Left lobe of liver (tissue), 2 donors: Measurements from ENCODE around the gene IRAG1. TPM values are rescaled to one million over a fixed set of nuclear protein-coding genes. Genes with fewer than 3 reads are reported as not detected.
A peak's percentile ranks its signal among the peaks of the same experiment; 100 is the strongest.

ENCODE experiments used
- ATAC-seq: fragments of 200-7000 bp; cut with Tn5 transposase; one replicate; pipeline ENCODE4 v1.9.1; 2020; ENCODE audit warnings: mild to moderate bottlenecking, moderate library complexity
- DNase-seq: peaks from one replicate; pipeline ENCODE4 v3.0.0-alpha.2; 2020; ENCODE audit warnings: low spot score
- total RNA-seq: library from RNA; stranded (reverse); gene quantifications from one replicate; pipeline ENCODE4 v1.2.1, GENCODE V29; 2021
- donor health status: DM: no; HTN: no; CAD: no; lungs with moderate emphysema.
- donor health status: DM: no; HTN: yes; CAD: no.

Gene IRAG1, protein sequence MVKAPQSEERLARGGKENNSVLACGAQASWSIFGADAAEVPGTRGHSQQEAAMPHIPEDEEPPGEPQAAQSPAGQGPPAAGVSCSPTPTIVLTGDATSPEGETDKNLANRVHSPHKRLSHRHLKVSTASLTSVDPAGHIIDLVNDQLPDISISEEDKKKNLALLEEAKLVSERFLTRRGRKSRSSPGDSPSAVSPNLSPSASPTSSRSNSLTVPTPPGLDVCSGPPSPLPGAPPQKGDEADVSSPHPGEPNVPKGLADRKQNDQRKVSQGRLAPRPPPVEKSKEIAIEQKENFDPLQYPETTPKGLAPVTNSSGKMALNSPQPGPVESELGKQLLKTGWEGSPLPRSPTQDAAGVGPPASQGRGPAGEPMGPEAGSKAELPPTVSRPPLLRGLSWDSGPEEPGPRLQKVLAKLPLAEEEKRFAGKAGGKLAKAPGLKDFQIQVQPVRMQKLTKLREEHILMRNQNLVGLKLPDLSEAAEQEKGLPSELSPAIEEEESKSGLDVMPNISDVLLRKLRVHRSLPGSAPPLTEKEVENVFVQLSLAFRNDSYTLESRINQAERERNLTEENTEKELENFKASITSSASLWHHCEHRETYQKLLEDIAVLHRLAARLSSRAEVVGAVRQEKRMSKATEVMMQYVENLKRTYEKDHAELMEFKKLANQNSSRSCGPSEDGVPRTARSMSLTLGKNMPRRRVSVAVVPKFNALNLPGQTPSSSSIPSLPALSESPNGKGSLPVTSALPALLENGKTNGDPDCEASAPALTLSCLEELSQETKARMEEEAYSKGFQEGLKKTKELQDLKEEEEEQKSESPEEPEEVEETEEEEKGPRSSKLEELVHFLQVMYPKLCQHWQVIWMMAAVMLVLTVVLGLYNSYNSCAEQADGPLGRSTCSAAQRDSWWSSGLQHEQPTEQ
- 0.53 TPM for total RNA-seq

DNA sequence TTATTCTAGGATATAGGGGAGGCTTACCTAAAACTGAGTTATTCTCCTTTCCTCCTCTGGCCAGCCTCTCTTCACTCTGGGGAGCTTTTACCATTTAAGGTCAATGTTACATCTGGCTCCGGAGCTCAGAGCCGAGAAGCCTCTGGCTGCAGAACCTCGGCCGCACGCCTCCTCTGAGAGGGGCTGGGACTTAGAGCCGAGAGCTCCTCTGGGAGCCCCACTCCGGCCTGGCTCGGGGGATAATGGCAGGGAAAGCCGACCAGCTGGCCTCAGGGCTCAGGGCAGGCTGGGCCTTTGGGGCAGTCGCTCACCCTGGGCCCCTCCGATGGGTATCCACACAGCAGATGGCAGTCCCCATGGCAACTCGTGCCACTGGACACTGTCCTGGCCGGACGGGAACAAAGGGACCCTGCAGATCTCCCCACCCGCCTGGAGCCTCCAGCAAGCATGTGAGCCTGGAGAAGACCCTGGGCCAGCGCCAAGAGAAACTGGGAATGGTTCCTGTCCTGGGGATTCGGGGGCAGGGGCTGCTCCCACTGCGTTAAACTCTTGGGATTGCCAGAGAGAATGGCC, at the start of gene IRAG1:
Gene IRAG1 (minus strand): TSS at position 247 of the 573 bp plus-strand sequence. CDS start 153 bp downstream, at position 94.
- DNase-seq = no peak
- ATAC-seq = peak; percentile 38

DNA sequence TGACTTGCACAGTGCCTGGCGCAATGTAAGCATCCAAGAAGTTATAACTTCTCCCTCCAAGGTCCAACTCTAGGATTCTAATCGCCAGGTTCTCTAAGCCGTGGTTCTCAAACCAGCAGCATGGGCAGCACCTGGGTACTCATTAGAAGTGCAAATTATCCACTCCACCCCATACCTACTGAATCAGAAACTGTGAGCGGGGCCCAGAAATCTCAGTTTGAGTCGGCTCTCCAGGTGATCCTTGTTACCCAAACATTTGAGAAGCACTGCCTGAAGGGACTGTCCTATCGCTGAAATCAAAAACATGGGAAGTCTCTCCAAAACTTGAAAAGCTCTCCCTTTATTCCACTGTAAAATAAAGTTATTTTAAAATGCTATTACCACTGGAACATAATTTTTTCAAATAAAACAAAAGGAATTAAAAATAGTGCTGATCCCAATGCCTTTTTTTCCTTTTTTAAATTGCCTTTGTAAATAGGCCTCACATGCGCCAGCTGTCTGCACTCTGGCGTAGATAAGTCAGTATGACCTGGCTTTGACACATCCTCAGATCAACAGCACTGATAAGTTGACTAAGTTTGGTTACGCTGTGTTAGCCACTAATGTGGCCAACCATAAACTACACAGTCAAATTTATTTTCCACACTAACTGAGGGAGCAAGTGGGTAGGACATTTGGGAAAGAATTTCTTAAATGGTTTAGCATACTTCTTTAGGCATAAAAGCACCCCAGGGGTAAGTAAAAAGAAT, 49.1 kb upstream of the IRAG1 start:
- ATAC-seq (no peak), DNase-seq (no peak)

DNA sequence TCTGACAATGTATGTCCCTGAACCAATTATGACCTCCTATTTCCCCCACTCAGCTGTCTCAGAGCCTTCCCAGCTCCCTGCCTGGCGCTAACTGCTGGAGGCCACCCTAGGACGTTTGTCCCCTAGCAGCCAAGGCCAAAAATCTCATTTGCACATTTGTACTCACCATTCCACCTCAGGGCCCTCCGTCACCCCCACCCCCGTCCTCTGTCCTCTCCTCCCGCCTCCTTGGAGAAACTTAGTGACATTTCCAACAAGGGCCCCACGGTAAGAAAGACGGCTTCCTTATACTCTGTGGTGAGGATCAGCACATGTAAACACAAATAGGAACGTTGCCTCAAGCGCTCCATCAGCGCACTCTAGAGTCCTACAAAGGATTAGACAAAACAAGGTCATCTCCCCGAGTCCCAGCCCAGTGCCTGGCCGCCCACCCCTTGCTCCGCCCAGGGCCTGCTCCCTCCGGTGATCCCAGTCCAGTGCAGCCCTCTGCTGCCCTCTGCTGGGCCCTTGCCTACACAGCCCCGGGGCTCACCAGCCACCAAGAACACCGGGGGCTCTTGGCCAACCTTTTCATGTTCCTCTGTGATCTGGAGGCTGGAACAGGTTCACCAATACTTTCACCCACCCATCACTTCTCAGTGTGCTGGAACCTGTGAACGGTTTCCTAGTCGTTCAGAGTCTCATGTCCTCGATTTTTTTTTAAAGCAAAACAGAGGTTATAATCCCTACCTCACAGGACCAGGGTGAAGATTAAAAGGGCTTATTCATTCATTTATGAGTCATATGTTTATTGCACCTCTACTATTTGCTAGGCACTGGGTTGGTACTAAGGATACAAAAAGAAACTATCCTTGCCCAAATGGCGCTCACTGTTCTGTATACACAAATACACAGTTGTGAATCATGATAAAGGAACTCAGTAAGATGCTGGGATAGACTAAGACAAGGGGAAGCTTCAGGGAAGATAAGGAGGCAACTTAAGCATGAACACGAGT, 42.2 kb upstream of the IRAG1 start:
- DNase-seq (peak; percentile 89), ATAC-seq (peak; percentile 100)

DNA sequence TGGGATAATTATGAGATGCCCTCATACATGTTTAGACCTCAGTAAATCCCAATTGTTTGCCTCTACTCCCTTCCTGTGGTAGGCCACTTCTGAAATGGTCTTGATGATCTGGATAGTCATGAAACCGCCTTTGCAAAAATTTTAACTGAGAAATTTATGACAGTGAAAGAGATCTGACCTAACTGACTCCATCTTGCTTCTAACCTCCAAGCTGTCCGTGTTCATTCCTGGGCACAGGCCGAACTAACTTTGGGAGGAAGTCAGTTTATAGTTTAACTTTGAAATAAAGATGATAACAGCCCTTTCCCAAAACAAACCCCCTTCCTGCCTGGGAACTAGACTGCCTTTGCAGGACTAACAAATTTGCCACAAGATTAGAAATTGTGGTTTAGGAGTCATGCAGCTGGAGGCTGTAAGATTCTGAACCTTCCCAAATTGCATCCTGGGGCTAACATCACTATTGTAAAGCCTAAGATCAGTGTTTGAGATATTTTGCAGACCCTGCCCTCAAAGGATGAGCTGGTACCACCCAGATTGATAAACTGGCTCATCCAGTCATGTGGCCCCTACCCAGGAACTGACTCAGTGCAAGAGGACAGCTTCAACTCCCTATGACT, 37.6 kb upstream of the IRAG1 start:
- no peak for ATAC-seq
- DNase-seq = no peak

DNA sequence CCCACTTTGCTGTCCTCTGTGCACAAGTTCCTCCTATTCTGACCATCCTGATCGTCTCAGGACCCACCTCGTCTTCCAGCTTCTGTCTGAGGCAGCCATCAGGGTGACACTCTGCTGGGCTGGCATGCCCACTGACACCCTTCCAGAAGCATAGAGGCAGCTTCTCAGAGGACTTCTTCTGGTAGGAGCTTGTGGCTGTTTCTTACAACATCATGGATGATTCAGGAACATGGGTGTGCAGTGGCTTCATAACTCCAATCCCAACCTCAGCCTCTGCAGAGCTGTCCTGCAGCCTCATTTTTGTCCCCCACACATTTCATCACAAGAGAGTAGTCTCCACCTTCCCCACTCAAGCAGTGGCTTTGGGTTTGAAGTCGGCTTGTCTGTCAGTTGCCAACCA, 36.6 kb upstream of the IRAG1 start:
- ATAC-seq (no peak), DNase-seq (no peak)

DNA sequence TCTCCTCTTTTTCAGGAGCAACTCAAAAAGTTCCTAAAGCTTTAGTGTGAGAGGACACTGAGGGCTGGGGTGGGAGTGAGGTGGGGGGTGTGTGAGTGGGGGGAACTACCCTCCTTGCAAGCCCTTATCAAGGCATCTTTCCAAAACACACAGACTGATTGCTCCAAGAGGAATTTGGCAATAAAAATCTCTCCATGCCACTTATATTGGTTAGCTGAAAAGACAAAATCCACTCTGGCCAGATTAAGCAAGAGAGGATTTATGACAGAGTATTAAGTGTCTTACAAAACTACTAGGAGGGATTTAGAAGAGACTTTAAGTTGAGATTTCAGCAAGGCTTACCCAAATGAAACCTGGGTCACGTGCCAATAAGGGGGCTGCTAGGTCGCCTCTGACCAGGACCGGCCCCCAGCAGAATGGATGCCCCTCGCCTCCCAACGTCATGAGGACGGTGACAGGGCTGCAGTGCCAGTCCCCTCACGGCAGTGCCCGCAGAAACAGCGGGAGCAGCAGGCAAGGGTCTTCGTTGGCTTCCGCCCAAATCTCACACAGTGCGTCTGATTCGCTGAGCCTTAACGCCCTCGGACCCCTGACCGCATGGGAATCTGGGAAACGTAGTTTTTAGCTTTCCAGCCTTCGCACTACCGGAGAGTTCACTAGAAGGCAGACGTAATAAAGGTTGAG, 35.4 kb upstream of the IRAG1 start:
- DNase-seq = no peak
- ATAC-seq = no peak

DNA sequence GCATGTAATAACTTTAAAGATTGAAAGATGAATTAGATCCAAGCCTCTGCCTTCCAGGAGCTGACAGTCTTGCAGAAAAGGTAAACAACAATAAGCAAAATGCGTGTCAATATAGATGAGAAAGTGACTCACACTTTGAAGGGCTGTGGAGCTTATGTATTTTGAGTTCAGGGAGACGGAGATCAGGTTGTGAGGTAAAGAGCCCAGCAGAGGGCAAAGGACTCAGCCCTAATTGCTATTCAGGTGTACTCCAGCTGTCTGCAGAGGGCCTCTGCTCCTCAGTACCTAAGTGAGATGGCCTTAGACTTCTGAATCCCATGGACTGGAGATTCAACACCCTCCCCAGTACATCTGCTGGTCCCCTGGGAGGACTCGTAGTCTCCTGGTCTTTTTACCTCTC, 34.6 kb upstream of the IRAG1 start:
- DNase-seq (no peak), ATAC-seq (no peak)

DNA sequence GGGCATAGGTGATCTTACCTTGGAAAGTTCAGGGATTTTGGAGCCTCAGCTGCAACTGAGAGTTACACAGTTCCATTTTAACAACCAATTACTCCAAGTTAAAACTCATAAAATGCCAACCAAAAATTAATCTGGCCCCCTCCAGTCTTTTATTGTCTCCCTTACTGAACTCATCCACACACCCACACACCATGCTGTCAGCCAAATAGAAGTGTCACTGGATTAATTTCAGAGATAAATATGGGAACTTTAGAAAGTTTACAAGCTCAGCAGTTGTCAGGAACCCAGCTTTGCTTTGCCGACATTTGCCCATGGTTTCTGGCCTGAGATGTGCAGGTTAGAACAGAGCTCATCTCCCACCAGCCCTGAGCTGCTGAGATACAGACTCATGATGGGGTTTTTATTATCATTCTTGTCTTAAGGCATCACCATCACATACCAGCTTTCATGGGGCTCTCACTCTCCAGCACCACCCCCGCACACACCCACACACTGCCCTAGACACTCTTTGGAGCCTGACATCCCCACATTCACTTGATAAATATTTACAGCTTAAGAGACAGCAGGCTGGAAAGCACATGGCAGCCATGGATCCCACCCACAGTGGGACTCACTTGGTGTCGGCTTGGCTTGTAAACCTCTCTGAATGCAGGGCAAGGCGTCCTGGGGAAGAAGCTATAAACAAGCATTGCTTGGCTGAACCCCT, 33.7 kb upstream of the IRAG1 start:
- no peak for ATAC-seq
- DNase-seq = no peak

DNA sequence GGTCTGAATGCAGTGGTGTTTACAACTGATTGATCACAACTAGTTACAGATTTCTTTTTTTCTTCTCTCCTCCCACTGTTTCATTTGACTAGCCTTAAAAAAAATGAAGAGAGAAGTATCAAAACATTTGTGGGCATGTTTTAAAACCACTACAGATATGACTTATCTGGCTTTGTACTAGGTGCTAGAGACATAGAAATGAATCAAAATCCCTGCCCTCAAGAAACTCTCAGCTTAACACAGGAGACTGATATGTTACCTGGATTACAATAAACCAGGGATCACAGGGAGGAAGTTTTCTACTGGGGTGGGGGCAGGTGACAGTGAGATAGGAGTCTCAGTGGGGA, 32.3 kb upstream of the IRAG1 start:
- DNase-seq (no peak), ATAC-seq (no peak)

DNA sequence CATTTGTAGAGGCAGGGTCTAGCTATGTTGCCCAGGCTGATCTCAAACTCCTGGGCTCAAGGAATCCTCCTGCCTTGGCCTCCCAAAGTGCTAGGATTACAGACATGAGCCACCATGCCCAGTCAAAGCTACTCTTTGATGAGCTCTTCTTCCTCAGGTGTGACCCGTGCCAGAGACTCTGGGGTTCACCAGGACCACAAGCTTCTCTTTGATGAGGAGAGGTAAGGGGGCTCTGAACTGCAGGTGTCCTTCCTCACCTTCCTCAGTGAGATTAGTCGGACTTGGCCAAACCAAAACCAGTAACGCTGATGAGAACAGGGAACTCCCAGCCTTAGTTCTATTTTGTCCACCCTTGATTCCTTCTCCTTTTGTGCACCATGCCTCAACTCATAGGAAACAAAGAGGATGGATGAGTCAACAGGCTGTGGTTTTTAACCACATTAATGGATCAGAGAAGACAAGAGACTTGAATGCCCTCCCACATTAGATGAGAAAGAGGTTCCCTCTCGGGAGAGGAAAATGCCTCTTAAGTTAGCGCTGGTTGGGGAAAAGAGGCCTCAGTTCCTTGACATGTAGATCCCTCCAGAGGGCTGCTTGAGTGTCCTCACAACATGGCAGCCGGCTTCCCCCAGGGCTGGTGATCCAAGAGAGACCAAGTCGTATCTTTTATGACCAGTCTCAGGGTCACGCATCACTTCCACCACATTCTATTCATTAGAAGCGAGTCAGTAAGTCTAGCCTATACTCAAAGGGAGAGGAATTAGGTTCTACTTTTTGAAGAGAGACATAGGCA, 31.8 kb upstream of the IRAG1 start:
- no peak for DNase-seq
- ATAC-seq = no peak

DNA sequence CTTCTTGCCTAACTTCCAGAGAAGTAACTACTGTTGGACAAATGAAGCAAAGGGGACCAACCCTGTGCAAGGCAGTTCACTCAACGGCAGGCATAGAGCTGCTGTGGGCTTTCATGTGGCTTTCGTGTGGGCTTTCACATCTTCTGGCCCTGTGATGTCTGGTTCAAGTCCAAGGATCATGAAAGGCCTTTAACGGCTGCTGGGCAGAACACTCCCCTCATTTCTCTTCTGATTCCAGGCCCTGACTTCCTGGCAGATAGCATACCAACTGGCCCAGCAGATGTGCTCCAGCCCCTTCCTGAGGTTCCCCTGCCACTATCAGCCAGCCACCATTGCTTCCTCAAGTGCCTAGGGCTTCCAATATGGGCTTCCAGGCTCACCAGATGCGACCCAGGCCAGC, 28.8 kb upstream of the IRAG1 start:
- ATAC-seq = no peak
- DNase-seq = no peak

DNA sequence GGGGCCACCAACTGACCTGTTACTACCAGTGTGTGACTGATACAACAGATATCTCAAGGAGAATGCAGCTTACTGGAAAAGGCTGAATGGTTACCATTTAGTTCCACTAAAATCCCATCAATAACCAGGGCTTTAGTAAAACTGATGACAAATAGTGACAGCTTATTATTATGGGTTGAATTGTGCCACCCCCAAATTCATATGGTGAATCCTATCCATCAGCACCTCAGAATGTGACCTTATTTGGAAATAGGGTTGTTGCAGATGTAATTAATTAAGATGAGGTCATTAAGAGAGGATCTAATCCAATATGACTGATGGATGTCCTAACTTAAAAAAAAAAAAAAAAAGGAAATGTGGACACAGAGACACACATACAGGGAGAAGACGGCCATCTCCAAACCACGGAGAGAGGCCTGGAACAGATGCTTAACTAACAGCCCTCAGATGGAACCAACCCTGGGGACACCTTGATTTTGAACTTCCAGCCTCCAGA, 27.4 kb upstream of the IRAG1 start:
- no peak for DNase-seq
- ATAC-seq = no peak

DNA sequence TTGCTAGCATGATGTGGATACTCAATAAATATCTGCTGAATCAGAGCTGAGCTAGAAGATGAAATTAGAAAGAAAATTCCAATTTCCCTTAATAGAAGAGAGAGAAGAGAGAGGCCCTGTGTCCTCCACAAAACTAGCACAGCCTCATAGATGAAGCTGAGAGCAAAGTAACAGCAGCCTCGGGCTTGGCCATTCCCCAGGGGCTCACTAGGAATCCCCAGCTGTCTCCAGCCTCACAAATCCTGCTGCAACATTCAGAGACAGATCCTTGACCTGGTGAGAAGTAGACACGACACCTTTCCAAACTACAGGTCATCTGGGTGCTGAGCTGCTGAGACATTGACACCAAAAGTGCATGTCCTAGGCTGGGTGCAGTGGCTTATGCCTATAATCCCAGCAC, 26.1 kb upstream of the IRAG1 start:
- DNase-seq (no peak), ATAC-seq (no peak)

DNA sequence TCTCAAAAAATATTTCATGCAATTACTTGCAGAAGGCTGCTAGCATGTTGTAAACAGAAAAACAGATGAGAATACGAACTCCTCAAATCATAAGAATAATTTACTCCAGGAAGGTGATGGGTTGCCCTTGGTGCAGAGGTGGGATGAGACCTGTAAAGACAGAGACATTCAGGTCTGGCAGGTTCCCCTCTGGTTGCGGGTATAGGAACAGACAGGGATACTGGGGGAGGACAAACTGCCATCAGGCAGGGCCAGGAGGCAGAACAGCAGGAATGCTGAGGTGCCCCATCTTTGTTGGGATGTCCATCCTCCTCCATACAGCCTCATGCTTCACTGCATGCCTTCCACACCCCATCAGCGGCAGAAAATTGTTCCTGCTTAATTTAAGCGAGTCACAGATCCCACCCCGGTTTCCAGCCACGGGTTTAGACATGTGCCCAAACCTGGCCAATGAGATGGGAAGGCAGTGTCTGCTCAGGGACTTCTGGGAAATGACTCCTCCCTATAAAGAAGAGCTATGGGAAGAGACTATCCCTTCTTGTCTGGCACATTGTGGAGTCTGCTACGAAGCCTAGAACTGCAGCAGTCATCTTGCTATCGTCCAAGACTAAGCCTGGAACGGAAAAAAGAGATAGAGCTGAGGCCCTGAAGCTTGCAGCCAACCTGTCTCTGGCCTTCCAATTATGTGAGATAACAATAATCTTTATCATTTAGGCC, 23.1 kb upstream of the IRAG1 start:
- no peak for DNase-seq
- no peak for ATAC-seq

DNA sequence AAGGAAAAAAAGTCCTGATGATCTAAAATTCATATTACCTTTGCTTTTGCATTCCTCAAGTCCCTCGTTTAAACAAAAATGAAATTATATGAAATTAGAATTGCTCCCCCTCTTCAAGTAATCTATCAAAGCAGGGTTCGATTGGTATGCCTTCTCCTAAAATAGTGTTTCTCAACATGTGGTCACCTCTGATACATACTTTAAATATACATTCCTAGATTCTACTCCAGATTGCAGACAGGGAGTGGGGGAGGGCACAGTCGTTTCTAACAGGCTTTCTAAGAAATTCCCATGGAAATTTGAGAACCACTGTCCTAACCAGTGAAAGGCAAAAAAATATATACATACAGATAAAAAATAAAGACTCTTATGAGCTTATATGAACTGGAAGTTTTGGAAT, 22.6 kb upstream of the IRAG1 start:
- ATAC-seq = no peak
- no peak for DNase-seq

DNA sequence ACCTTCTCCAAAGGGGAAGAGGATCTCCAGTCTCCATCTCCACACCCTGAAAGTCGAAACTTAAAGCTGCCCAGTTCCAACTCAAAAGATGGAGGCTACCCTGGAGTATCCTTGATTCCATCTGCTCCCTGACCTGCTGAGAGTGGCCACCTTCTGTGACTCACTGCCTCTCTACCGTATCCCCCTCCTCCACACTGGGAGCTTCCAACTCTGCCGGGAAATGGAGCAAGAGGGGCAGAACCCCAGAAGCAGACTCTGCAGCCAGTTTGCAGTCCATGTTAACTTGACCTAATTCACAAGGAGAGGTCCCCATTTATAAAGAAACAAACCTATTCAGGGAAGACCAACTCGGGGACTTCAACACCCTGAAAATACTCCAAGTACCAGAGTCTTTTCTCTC, 22.0 kb upstream of the IRAG1 start:
- ATAC-seq (no peak), DNase-seq (no peak)
